ENCODE data around the gene GCC2. TPM values are rescaled to one million over a fixed set of nuclear protein-coding genes. Genes with fewer than 3 reads are reported as not detected.

GCC2 gene
- total and polyA plus RNA-seq, 9 of the 15 experiments (the other 6 are each of a cell fraction or from before 2014, with no cell fraction given) = 11.4 to 35.7 (median 19.9) TPM

GRCh38 chr2:108428286-108429009, 20.6 kb upstream of the GCC2 start:
- in situ Hi-C loops (cut with MboI) = no loop called here
- FAIRE-seq (no peak), ATAC-seq (no peak), DNase-seq (ENCODE audit: extremely low read depth in 1 of 4, low spot score in 3 of 4) (no peak)
- Histone ChIP-seq H3K9me1 (ENCODE audit: control insufficient read depth, insufficient read depth, low read length) (no peaks in the 10 kb centered on the region), H3K4me2 (ENCODE audit: insufficient read depth, low read length) (no peak overlapping the region), H3K4me1 (replicated peaks in 1 of 2; ENCODE audit: control insufficient read depth in 2 of 2, insufficient read depth in 2 of 2, low read length in 2 of 2) (no peaks in the 10 kb centered on the region; a peak in 1 of 5 replicates), H3K27ac (ENCODE audit: extremely low read depth, low read depth, low read length) (no peak overlapping the region), H3K9ac (ENCODE audit: insufficient read depth in 1 of 2, low read depth in 2 of 2, low read length in 2 of 2) (no peak overlapping the region), H3K79me2 (ENCODE audit: control insufficient read depth, insufficient read depth, low read length) (no peaks in the 10 kb centered on the region), H2AFZ (ENCODE audit: low read depth, low read length) (no peak overlapping the region), H3K27me3 (ENCODE audit: control insufficient read depth in 2 of 2, insufficient read depth in 2 of 2, low read length in 2 of 2) (no peaks in the 10 kb centered on the region), H3K36me3 (ENCODE audit: control insufficient read depth, insufficient read depth, low read length) (no peaks in the 10 kb centered on the region), H4K20me1 (replicated peaks; ENCODE audit: control insufficient read depth, insufficient read depth, low read length) (no peaks in the 10 kb centered on the region), H3K4me3 (no peak overlapping the region), H3K9me3 (replicated peaks; ENCODE audit: control insufficient read depth, insufficient read depth, low read depth, low read length) (no peaks in the 10 kb centered on the region)
- intact Hi-C loops (cut with micrococcal nuclease) = no loop called here
- CTCF ChIA-PET (ENCODE audit: low intra/inter-chr PET ratio) = no interaction called here
- POLR2A ChIA-PET = interaction anchor here (0.9 kb wide), 1 partner anchor 8 kb away, joined by 3 read pairs; no protein-coding TSS in a partner anchor
- 5% methylated on average over 2 of the region's 2 CpGs for WGBS (ENCODE audit: insufficient coverage, low coverage, missing lambda C conversion rate)
- no TSS peak for BruUV-seq (replicated peaks)
- no peak for TF ChIP-seq TARDBP (IDR thresholded peaks at IDR 0.05)
- no peak for TF ChIP-seq SMARCE1 (IDR thresholded peaks at IDR 0.05)
- TF ChIP-seq ZC3H11A (IDR thresholded peaks at IDR 0.05; ENCODE audit: low read depth, low read length) = no peak
- no peak for TF ChIP-seq ELF1 (tag; IDR thresholded peaks at IDR 0.05)
- no peak for TF ChIP-seq SRSF7 (optimal IDR thresholded peaks at IDR 0.05; ENCODE audit: low read depth, low read length)
- no peak for TF ChIP-seq IRF1 (CRISPR knock-in tag; IDR thresholded peaks at IDR 0.05; ENCODE audit: borderline replicate concordance)
- TF ChIP-seq ZNF785 (CRISPR knock-in tag; IDR thresholded peaks at IDR 0.05) = no peak
- TF ChIP-seq, protein P1, sequence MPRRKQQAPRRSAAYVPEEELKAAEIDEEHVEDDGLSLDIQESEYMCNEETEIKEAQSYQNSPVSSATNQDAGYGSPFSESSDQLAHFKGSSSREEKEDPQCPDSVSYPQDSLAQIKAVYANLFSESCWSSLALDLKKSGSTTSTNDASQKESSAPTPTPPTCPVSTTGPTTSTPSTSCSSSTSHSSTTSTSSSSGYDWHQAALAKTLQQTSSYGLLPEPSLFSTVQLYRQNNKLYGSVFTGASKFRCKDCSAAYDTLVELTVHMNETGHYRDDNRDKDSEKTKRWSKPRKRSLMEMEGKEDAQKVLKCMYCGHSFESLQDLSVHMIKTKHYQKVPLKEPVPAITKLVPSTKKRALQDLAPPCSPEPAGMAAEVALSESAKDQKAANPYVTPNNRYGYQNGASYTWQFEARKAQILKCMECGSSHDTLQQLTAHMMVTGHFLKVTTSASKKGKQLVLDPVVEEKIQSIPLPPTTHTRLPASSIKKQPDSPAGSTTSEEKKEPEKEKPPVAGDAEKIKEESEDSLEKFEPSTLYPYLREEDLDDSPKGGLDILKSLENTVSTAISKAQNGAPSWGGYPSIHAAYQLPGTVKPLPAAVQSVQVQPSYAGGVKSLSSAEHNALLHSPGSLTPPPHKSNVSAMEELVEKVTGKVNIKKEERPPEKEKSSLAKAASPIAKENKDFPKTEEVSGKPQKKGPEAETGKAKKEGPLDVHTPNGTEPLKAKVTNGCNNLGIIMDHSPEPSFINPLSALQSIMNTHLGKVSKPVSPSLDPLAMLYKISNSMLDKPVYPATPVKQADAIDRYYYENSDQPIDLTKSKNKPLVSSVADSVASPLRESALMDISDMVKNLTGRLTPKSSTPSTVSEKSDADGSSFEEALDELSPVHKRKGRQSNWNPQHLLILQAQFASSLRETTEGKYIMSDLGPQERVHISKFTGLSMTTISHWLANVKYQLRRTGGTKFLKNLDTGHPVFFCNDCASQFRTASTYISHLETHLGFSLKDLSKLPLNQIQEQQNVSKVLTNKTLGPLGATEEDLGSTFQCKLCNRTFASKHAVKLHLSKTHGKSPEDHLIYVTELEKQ (CRISPR knock-in tag; IDR thresholded peaks at IDR 0.05) = no peak
- TF ChIP-seq ZNF41 (CRISPR knock-in tag; conservative IDR thresholded peaks at IDR 0.05) = no peak
- TF ChIP-seq NBN (IDR thresholded peaks at IDR 0.05; ENCODE audit: low read depth) = no peak
- TF ChIP-seq MEF2D (tag; conservative IDR thresholded peaks at IDR 0.05; ENCODE audit: low read depth) = no peak
- no peak for TF ChIP-seq TFE3 (CRISPR knock-in tag; IDR thresholded peaks at IDR 0.05)
- no peak for TF ChIP-seq ZNF583 (CRISPR knock-in tag; IDR thresholded peaks at IDR 0.05)
- TF ChIP-seq FOXO4 (CRISPR knock-in tag; IDR thresholded peaks at IDR 0.05) = no peak
